Thyroid gland (tissue), 4 donors: ENCODE results near the gene MACROD1. TPM values are rescaled to one million over a fixed set of nuclear protein-coding genes. Genes with fewer than 3 reads are reported as not detected.

Experiments
- DNase-seq, 2 donors: peaks; one replicate each; pipeline ENCODE4 v3.0.0-alpha.2; 2019
- H3K27ac ChIP-seq, 3 donors: fragments of 200-600 bp; sonication (generic); 1 replicate in 2 of 3; 2 replicates in 1 of 3; pipeline ENCODE4 v1.5.1; 2016 to 2019; ENCODE audit warnings: mild to moderate bottlenecking in 1 of 3, moderate library complexity in 1 of 3
- H3K27me3 ChIP-seq: fragments of 200-600 bp; sonication (generic); one replicate; pipeline ENCODE4 v1.5.1; 2019
- H3K36me3 ChIP-seq, 2 donors: fragments of 200-600 bp; sonication (generic); one replicate each; pipeline ENCODE4 v1.5.1; 2016 to 2019
- H3K4me1 ChIP-seq, 2 donors: fragments of 200-600 bp; sonication (generic); one replicate each; pipeline ENCODE4 v1.5.1; 2017 to 2019
- H3K4me3 ChIP-seq, 3 donors: fragments of 200-600 bp; sonication (generic); replicated peaks in 1 of 3; 1 replicate in 2 of 3; 2 replicates in 1 of 3; pipeline ENCODE4 v1.5.1; 2016; ENCODE audit warnings: mild to moderate bottlenecking in 1 of 3
- H3K9me3 ChIP-seq: fragments of 200-600 bp; sonication (generic); one replicate; pipeline ENCODE4 v1.5.1; 2017
- POLR2A ChIP-seq, 2 donors: fragments of 450-650 bp; IDR thresholded peaks; one replicate each; pipeline ENCODE4 v1.6.1; 2017; ENCODE audit warnings: antibody characterized with exemption in 2 of 2, mild to moderate bottlenecking in 2 of 2, moderate library complexity in 1 of 2
- WGBS, 2 donors: methylation state at CpG; one replicate each; pipeline ENCODE4 v1.1.5; 2017; 5-methylcytosine and 5-hydroxymethylcytosine counted together
- intact Hi-C: fragments of 100-400 bp; cut with DNase I; formaldehyde crosslinking; loops from one replicate; pipeline ENCODE4 v1.15.1; 2023
- total RNA-seq, 4 donors: library from RNA; depleted of rRNA; stranded (reverse); fragments of >200 nt; gene quantifications; one replicate each; pipeline ENCODE4 v1.2.3, GENCODE V29; 2016
- TF ChIP-seq, protein P1 (sequence below), 6 experiments: fragments of 200-600 bp in 3 of 6; fragments of 450-650 bp in 3 of 6; sonication (generic) in 3 of 6; IDR thresholded peaks; one replicate each; pipeline ENCODE4 v1.5.1; 2016 to 2019; ENCODE audit warnings: antibody characterized with exemption in 6 of 6, mild to moderate bottlenecking in 2 of 6, inconsistent platforms in 1 of 6, moderate library complexity in 1 of 6

MACROD1 gene
- total RNA-seq, 4 donors from 2014 or later: 62.5 to 89.5 (median 70.0) TPM

GRCh38 chr11:64115531-64116522 is 50.1 kb downstream of the MACROD1 start:
- TF ChIP-seq, protein P1, sequence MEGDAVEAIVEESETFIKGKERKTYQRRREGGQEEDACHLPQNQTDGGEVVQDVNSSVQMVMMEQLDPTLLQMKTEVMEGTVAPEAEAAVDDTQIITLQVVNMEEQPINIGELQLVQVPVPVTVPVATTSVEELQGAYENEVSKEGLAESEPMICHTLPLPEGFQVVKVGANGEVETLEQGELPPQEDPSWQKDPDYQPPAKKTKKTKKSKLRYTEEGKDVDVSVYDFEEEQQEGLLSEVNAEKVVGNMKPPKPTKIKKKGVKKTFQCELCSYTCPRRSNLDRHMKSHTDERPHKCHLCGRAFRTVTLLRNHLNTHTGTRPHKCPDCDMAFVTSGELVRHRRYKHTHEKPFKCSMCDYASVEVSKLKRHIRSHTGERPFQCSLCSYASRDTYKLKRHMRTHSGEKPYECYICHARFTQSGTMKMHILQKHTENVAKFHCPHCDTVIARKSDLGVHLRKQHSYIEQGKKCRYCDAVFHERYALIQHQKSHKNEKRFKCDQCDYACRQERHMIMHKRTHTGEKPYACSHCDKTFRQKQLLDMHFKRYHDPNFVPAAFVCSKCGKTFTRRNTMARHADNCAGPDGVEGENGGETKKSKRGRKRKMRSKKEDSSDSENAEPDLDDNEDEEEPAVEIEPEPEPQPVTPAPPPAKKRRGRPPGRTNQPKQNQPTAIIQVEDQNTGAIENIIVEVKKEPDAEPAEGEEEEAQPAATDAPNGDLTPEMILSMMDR (IDR thresholded peaks at IDR 0.05): no peak
- no peak for TF ChIP-seq POLR2A (IDR thresholded peaks at IDR 0.05)
- WGBS, 2 donors: 93 to 94% methylated on average over 46 to 47 of the region's 47 CpGs

DNA sequence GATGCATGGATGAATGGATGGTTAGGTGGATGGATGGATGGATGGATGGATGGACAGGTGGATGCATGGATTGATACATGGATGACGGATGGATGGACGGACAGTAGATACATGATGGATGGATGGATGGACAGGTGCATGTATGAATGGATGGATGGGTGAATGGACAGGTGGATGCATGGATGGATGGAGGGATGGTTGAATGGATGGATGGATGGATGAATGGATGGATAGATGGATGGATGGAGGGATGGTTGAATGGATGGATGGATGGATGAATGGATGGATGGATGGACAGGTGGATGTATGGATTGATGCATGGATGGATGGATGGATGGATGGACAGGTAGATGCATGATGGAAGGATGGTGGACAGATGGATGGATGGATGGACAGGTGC is 51.7 kb downstream of the MACROD1 start:
- Histone ChIP-seq H3K4me3 (no peak overlapping the region), H3K27me3 (no peaks in the 10 kb centered on the region), H3K4me1 (peaks cover 0 to 7% of the 10 kb centered on the region in 2 donors), H3K9me3 (no peaks in the 10 kb centered on the region), H3K36me3 (no peaks in the 10 kb centered on the region), H3K27ac (no peak overlapping the region)
- WGBS, 2 donors: 77 to 92% methylated on average over 2 of the region's 2 CpGs
- no peak for DNase-seq
- no peak for TF ChIP-seq POLR2A (IDR thresholded peaks at IDR 0.05)
- TF ChIP-seq, protein P1 (IDR thresholded peaks at IDR 0.05): no peak
- intact Hi-C loops: no loop called here

More at GRCh38 chr11:64115531-64116522, 50.1 kb downstream of the MACROD1 start:
- no peak for DNase-seq
- no peaks in the 10 kb centered on the region for H3K27me3 ChIP-seq
- no peak overlapping the region for H3K27ac ChIP-seq
- H3K36me3 ChIP-seq: no peaks in the 10 kb centered on the region
- H3K4me3 ChIP-seq: no peak overlapping the region
- intact Hi-C loops: no loop called here
- no peaks in the 10 kb centered on the region for H3K9me3 ChIP-seq
- peaks cover 0 to 12% of the 10 kb centered on the region in 2 donors for H3K4me1 ChIP-seq

DNA sequence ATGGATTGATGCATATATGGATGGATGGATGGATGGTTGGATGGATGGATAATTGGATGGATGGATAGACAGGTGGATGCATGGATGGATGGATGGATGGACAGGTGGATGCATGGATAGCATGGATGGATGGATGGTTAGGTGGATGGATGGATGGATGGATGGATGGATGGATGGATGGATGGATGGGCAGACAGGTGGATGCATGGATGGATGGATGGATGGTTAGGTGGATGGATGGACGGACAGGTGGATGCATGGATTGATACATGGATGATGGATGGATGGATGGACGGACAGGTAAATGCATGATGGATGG is 52.5 kb downstream of the MACROD1 start:
- H3K9me3 ChIP-seq: no peaks in the 10 kb centered on the region
- H3K36me3 ChIP-seq: no peaks in the 10 kb centered on the region
- H3K27me3 ChIP-seq: no peaks in the 10 kb centered on the region
- no peak for DNase-seq
- H3K4me1 ChIP-seq: peaks cover 0 to 7% of the 10 kb centered on the region in 2 donors
- H3K27ac ChIP-seq: no peak overlapping the region
- intact Hi-C loops: no loop called here
- TF ChIP-seq, protein P1 (IDR thresholded peaks at IDR 0.05): no peak
- TF ChIP-seq POLR2A (IDR thresholded peaks at IDR 0.05): no peak
- WGBS, 2 donors: 94% methylated on average over 2 of the region's 2 CpGs
- no peak overlapping the region for H3K4me3 ChIP-seq

DNA sequence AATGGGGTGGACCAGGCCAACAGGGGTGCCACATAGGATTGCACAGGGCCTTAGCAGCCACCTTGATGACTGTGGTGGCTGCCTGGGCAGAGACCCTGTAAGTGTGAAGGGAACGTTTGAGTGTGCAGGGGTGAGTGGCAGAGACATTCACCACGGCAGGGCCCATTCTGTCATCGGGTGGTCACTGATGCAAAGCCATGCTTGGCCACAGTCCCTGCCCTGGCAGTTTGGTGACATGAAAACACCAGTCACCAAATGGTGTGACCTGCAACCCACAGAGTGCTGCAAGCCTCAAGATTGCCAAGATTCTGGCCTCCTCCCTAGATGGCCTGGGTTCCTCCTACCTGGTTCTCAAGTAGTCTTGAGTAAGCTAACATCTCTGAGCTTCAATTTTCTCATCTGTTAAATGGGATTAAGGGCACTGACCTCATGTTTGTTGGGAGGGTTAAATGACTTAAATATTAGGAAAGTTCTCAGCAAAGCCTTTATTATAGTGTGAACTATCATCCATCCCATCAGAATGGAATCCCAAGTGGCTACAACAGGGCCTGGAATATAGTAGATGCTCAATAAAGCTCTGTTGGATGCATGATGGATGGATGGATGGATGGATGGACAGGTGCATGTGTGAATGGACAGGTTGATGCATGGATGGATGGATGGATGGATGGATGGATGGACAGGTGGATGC is 53.0 kb downstream of the MACROD1 start:
- no peaks in the 10 kb centered on the region for H3K9me3 ChIP-seq
- peak overlapping the region in 1 of 3 donors; percentile 10 for H3K27ac ChIP-seq
- H3K36me3 ChIP-seq: no peaks in the 10 kb centered on the region
- no peaks in the 10 kb centered on the region for H3K27me3 ChIP-seq
- intact Hi-C loops: no loop called here
- H3K4me3 ChIP-seq: no peak overlapping the region
- no peak for TF ChIP-seq POLR2A (IDR thresholded peaks at IDR 0.05)
- TF ChIP-seq, protein P1 (IDR thresholded peaks at IDR 0.05): no peak
- H3K4me1 ChIP-seq: peaks cover 0 to 7% of the 10 kb centered on the region in 2 donors
- peak; percentile 51 to 77 for DNase-seq
- 13 to 38% methylated on average over 3 of the region's 3 CpGs for WGBS, 2 donors
